ENCODE data around the gene LPCAT2. TPM values are rescaled to one million over a fixed set of nuclear protein-coding genes. Genes with fewer than 3 reads are reported as not detected.

Gene LPCAT2
- total RNA-seq, 1 donor, result 35.6 TPM

DNA sequence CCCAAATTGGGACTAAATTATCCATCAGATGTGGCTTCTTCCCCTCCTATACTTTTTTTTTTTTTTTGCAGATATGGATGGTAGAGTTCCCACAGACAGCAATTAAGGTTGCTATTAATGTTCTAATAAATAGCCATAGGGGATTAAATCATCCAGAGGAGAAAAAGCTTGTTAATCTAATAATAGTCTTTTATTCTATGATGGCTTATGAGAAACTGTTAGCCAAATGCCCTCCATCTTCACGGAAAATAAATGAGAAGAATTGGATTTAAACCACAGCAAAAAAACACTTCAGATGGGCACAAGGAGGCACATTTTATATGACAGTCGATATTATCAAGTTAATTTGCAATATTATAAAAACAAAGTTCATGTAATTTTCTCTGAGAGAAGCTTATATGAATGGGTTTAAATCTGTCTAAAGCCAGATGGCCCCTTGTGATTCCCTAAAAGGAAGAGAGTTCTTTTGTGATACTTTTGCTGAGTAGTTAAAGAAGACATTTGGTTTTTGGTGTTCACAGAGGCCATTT is 52.5 kb downstream of the LPCAT2 start:
- TF ChIP-seq, protein P1, sequence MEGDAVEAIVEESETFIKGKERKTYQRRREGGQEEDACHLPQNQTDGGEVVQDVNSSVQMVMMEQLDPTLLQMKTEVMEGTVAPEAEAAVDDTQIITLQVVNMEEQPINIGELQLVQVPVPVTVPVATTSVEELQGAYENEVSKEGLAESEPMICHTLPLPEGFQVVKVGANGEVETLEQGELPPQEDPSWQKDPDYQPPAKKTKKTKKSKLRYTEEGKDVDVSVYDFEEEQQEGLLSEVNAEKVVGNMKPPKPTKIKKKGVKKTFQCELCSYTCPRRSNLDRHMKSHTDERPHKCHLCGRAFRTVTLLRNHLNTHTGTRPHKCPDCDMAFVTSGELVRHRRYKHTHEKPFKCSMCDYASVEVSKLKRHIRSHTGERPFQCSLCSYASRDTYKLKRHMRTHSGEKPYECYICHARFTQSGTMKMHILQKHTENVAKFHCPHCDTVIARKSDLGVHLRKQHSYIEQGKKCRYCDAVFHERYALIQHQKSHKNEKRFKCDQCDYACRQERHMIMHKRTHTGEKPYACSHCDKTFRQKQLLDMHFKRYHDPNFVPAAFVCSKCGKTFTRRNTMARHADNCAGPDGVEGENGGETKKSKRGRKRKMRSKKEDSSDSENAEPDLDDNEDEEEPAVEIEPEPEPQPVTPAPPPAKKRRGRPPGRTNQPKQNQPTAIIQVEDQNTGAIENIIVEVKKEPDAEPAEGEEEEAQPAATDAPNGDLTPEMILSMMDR (IDR thresholded peaks at IDR 0.05; ENCODE audit: insufficient read depth, low read length), result no peak
- H3K4me3 ChIP-seq (ENCODE audit: low read depth, low read length), result no peak overlapping the region
- DNase-seq (ENCODE audit: low read depth), result no peak

DNA sequence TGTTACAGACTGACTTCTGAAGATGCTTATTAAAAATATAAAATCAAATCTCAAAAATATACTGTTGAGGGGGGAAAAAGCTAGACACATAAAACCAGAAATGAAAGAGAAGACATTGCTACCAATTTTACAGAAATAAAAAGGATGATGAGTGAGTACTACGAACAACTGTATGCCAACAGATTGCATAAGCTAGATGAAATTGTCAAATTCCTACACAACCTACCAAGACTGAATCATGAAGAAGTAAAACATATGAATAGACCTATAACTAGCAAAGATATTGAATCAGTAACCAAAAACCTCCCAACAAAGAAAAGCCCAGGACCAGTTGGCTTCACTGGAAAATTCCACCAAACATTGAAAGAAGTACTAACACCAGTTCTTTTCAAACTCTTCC is 54.1 kb downstream of the LPCAT2 start:
- TF ChIP-seq, protein P1 (IDR thresholded peaks at IDR 0.05; ENCODE audit: insufficient read depth, low read length), result no peak
- H3K4me3 ChIP-seq (ENCODE audit: low read depth, low read length), result no peak overlapping the region
- peak; percentile 71 for DNase-seq (ENCODE audit: low read depth)

DNA sequence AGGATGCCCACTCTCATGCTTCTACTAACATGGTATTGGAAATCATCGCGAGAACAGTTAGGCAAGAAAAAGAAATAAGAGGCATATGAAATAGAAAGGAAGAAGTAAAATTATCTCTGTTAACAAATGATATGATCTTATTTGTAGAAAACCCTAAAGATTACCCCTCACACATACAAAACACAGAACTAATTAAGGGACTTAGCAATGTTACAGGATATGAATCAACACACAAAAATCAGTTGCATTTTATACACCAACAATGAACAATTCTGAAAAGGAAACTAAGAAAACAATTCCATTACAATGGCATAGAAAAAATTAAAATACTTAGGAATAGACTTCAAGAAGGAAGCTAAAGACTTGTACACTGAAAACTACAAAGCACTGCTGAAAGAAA is 54.9 kb downstream of the LPCAT2 start:
- no peak for DNase-seq (ENCODE audit: low read depth)
- H3K4me3 ChIP-seq (ENCODE audit: low read depth, low read length), result no peak overlapping the region
- TF ChIP-seq, protein P1 (IDR thresholded peaks at IDR 0.05; ENCODE audit: insufficient read depth, low read length), result no peak

DNA sequence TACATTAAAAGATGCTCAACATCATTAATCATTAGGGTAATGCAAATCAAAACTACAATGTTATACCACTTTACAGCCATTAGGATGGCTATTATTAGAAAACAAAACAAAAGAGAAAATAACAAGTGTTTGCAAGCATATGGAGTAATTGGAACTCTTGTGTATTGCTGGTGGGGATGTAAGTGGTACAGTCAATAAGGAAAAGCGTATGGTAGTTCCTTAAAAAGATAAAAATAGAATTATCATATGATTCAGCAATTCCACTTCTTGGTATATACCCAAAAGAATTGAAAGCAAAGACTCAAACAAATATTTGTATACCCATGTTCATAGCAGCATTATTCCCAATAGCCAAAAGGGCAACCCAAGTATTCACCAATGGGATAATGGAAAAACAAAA is 56.2 kb downstream of the LPCAT2 start:
- no peak overlapping the region for H3K4me3 ChIP-seq (ENCODE audit: low read depth, low read length)
- no peak for DNase-seq (ENCODE audit: low read depth)
- TF ChIP-seq, protein P1 (IDR thresholded peaks at IDR 0.05; ENCODE audit: insufficient read depth, low read length), result no peak

DNA sequence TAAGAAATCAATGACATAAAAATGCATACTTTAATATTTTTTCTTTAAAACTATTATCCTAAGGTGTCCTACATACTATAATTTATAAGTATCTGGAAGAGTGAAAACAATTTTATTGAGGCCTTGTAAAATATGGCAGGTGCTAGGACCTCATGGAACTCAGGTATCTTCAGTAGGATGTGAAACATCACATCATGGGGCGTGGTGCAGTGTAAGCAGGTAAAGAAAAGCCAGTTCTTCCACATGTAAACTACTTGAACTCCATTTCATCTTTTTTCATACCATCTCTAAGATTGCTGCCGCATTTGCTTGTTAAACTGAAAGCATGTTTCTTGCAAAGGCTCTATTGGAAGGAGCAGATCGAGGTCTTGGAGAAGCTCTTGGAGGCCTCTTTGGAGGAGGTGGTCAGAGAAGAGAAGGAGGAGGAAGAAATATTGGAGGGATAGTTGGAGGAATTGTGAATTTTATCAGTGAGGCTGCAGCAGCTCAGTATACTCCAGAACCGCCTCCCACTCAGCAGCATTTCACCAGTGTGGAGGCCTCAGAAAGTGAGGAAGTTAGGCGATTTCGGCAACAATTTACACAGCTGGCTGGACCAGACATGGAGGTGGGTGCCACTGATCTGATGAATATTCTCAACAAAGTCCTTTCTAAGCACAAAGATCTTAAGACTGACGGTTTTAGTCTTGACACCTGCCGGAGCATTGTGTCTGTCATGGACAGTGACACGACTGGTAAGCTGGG is 57.7 kb downstream of the LPCAT2 start, which contains the start of gene CAPNS2:
Gene CAPNS2, plus strand, starts transcription at position 253 of the 744 bp plus-strand sequence. Its CDS starts 73 bp downstream, at position 326.
- DNase-seq (ENCODE audit: low read depth), result no peak
- TF ChIP-seq, protein P1 (IDR thresholded peaks at IDR 0.05; ENCODE audit: insufficient read depth, low read length), result no peak
- no peak within 1 kb of the TSS for H3K4me3 ChIP-seq (ENCODE audit: low read depth, low read length)

DNA sequence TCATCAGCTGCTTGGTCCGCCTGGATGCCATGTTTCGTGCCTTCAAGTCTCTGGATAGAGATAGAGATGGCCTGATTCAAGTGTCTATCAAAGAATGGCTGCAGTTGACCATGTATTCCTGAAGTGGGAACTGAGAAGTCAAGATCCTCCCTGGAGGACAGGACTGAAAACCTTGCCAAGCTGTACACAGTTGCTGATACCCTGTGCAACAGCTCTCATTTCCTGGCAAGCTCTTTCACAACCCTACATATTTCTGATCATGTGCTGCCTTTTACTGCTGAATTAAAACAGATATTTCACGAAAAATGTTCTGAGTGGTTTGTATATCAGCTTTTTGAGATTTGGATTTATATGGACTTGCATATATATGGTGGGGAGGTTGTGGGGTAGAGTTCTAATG is 58.5 kb downstream of the LPCAT2 start:
- TF ChIP-seq, protein P1 (IDR thresholded peaks at IDR 0.05; ENCODE audit: insufficient read depth, low read length), result no peak
- H3K4me3 ChIP-seq (ENCODE audit: low read depth, low read length), result no peak overlapping the region
- peak; percentile 82 for DNase-seq (ENCODE audit: low read depth)

All from fibroblast of the aortic adventitia (primary cell).